DND-41 (cell line): Measurements from ENCODE around the gene PPM1D.

ENCODE experiments used
- CTCF ChIP-seq: IDR thresholded peaks from 2 replicates; pipeline ENCODE4 v1.5.1; 2012; ENCODE audit warnings: borderline replicate concordance, low read length, moderate library complexity, mild to moderate bottlenecking; ENCODE audit not compliant: poor library complexity, severe bottlenecking; ENCODE audit errors: extremely low read depth
- EZH2 ChIP-seq: IDR thresholded peaks from 3 replicates; pipeline ENCODE4 v1.6.1; 2012; ENCODE audit warnings: borderline replicate concordance, low read depth, mild to moderate bottlenecking, moderate library complexity, low read length, inconsistent platforms; ENCODE audit not compliant: severe bottlenecking

DNA sequence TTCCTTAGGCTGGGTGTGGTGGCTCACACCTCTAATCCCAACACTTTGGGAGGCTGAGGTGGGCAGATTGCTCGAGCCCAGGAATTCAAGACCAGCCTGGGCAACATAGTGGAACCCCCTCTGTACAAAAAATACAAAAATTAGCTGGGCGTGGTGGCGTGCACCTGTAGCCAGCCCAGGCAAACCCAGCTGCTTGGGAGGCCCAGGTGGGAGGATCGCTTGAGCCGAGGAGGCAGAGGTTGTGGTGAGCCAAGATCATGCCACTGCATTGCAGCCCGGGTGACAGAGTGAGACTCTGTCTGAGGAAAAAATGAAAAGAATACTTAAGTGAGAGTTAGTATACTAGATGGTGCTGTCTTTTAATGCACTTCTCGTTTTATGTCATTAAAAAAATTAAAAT, 15.1 kb downstream of the PPM1D start:
- TF ChIP-seq CTCF (no peak), EZH2 (no peak)
